Amniotic stem cell (primary cell): ENCODE data around the gene SYNE4.

Experiments used
- DNase-seq: peaks from one replicate; lab custom pipeline; 2025; lab: John Stamatoyannopoulos, UW

Gene SYNE4

DNA sequence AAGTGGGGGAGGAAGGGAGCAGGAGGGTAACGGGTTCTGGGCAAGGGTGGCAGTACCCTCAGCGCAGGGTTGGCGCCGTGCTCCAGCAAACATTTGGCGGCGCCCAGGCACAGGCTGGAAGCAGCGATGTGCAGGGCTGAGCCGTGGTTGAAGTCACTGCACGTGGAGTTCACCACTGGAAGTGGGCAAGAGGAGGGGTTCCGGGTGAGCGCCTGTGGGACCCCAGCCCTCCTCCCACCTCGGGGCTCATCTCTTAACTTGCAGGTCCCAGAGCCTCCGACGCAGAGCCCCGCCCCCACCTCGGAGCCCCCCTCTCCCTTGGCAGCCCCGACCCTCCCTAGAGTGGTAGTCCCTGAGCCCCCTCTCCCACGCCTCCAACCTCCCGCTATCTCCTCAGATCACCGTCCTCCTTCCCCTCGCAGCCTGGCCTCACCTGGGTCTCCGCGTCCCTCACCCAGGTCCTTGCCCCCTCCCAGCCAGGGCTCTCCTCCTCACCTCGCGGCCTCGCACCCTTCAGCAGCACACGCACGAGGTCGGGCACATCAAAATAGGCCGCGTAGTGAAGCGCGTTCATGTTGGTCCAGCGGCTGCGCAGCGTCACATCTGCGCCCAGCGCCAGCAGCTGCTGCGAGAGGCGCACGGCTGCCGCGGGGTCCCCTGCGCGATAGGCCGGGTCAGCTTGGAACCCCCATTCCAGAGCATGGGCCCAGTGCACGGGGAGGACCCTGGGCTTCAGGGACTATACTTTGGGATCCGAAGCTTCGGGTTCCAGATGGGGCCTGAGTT lies 17.7 kb upstream of the SYNE4 start:
- no peak for DNase-seq

- no peak for DNase-seq
Measured at GRCh38 chr19:36025541-36025940, 16.9 kb upstream of the SYNE4 start.

DNA sequence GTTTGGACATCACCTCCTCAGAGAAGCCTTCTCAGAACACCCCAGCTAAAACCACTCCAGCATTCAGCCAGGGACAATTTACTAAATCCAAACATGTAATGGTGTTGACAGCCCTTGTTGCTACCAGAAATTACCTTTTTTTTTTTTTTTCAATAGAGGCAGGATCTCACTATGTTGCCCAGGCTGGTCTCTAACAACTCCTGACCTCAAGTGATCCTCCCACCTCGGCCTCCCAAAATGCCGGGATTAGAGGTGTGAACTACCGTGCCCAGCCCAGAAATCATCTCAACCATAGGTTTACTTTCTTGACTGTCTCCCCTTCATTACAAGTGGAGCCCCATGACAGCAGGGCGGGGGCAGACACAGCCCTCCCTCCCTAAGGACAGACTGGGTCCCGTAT lies 14.8 kb upstream of the SYNE4 start:
- no peak for DNase-seq

- DNase-seq, result no peak
Measured at GRCh38 chr19:36019061-36019670, 10.6 kb upstream of the SYNE4 start.

DNA sequence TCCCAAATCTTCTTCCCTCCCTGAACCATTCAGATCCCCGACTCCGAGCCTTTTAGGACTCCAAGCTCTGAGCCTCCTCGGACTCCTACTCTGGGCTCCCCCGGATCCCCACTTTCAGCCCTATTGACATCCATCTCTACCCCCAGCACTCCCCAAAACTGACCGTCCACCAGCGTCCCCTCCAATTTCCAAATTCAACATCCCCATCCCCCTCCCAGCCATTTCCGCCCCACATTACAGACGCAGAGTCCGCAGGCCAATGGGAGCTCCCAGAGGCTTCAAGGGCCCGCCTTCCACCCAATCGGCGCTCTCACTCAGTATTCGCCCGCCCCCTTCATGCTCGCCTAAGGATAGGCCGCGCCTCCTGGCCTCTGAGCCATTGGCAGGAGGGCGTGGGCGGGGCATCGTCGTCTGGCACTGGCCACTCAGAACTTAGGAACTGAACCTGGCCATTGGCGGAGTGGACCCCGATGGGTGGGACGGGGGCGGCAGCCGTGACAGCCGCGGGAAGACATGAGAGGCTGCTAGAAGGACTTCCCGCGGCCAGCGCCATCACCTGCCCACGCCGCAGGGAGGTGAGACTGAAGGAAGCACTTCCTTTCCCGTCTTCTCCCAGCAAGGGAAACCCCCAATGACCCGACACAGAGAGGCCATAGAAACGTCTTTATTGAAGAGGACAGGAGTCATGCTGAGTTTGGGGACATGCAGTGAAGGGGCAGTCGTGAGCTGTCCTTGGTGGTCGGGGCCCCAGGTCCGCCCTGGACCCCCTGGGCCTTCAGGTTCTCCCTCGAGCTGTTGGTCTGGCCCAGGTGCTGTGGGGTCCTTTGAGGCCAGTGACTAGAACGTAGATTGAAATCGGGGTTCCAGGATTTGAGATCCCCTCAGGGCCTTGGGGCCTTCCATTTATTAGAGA lies 5.7 kb upstream of the SYNE4 start, which contains the start of gene ALKBH6:
Gene ALKBH6 (minus strand): TSS at position 202 of the 913 bp plus-strand sequence. CDS start 816 bp downstream, outside the sequence.
- DNase-seq, result peak; percentile 99

DNA sequence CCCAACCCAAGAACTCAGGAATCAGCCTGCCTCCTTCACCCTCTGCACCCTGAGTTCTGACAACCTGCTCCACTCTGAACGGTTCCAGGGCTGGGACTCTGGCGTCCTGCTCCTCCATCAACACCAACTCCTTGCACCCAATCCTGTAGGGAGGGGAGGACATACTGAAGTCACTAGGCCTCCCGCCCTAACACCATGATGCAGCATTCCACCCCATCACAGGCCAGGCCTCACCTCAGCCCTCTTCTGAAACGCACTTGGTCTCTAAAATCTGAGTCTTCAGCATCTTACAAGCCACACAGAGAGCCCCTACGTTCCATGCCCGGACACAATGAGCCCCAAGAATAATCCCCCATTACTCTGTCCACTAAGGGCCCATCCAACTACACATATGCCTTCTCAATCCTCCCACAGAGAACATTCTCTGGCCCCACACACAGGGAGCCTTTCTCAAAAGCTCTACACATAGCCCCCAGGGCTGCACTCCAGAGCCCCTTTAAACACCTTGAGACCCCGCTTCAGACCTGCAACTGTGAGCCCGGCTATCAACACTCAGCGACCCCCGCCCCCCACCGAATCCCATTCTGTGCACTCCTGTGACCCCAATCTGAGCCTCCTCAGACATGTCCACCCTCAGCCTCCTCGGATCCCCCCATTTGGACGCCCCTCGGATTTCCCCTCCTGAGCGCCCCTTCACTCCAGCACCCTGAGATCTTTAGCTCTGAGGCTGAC lies 4.8 kb upstream of the SYNE4 start:
- no peak for DNase-seq

DNA sequence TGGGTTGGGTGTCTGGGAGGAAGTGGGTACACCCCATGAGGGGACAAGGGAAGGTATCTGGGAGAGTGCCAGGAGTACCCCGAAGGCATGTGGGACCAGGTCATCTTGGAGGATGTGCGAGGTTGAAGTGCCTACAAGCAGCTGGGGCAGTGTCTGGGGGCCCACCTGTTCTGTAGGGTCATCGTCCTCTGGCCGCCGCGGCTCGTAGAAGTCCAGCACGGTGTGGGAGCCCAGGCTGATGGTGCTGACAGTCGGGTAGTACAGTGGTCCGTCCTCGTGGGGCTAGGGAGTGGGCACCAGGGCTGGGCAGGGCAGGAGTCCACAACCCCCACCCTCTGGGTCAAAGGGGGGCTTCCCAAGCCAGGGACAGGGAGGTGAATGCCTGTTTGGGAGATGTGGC lies 1.8 kb upstream of the SYNE4 start:
- DNase-seq, result no peak

GRCh38 chr19:36009633-36010379 lies 1.2 kb upstream of the SYNE4 start:
- no peak for DNase-seq

DNA sequence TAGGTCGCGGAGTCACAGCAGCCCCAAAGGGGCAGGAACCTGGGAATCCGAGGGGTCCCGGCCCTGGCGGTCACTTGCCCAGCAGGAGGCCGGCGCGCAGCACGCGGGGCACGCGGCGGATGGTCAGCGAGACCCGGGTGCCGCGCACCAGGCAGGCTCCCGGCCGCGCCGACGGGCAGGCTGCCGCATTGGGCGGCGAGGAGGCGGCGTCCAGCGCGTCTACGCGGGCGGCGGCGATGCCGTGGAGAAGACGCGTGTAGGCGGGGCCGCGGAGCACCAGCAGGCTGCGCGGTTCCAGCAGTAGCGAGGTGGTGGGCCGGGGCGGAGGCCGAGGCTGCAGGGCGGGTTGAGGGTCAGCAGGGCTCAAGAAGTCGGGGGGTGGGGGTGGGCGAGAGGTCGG lies 607 bp upstream of the SYNE4 start:
- DNase-seq, result no peak

DNA sequence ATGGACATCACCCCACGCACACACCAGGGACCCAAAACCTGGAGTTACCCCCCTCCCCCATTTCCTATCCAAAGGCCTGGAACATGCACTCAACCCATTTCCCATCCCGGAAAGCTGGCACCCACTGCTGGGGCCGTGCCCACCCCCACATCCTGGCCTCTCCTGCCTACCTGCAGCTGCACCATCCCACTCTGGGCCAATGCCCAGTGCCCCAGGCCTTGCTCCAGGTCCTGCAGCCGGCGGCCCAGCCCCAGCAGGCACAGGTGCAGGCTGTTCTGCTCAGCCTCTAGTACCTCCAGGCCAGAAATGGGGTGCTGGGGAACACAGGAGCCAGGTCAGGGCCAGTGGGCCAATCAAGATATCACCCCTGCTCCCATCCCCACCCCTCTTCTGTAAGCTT lies 1.7 kb downstream of the SYNE4 start:
- no peak for DNase-seq

- no peak for DNase-seq
Measured at GRCh38 chr19:36003284-36003683, 5.3 kb downstream of the SYNE4 start.

DNA sequence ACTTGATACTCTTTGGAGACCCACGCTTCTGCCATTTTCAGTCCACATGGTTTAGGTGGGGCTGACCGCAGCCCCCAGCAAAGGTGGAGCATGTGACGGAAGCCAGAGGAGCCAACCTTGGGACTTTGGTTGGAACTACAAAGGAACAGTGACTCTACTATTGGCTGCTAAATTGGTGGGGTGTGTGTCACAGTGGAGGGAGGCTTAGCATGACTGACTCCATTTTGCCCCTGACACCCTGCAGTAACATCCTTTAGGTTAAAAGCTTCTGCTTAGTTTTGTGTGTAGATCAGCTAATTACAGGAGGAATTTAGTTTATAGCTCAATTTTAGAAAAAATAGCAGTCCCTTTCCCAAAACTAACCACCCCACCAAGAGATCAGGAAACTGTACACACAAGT lies 7.0 kb downstream of the SYNE4 start:
- DNase-seq, result no peak

- DNase-seq, result no peak
Measured at GRCh38 chr19:35996777-35997176, 11.8 kb downstream of the SYNE4 start.

GRCh38 chr19:35995048-35995993 lies 13.3 kb downstream of the SYNE4 start, which contains the start of gene SDHAF1:
SDHAF1 (plus strand) TSS chr19:35995188; CDS start chr19:35995275, 87 bp downstream.
- peak; percentile 76 for DNase-seq

DNA sequence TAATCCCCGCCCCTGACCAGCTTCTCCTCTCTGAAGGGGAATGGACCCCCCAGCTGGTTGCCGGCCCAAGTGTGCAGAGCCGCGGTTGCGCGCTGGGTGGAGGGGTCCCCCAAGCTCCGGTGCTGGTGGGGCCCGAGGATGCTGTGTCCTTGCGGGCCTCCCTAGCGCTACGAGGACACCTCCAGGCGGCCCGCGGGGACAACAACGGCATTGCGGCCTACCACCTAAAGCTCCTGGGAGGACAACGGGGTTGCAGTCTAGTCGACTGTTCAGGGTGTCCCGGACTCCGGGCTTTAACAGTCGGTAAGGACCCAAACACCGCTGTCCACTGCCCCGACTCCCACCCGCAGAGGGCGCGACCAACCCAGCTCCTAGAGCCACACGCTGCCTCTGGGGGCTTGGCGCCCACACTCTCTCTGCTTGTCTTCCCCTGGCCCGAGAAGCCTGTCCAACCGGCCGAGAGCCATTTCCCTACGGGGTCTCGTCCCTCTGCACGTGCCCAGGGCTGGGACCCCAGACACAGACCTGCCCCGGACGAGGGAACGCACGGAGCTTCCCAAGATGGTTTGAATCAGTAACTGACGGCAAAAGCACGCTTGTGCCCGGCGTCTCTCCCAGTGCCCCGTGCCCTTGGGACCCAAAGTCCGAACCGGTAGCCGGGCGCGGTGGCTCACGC lies 14.6 kb downstream of the SYNE4 start:
- no peak for DNase-seq

DNA sequence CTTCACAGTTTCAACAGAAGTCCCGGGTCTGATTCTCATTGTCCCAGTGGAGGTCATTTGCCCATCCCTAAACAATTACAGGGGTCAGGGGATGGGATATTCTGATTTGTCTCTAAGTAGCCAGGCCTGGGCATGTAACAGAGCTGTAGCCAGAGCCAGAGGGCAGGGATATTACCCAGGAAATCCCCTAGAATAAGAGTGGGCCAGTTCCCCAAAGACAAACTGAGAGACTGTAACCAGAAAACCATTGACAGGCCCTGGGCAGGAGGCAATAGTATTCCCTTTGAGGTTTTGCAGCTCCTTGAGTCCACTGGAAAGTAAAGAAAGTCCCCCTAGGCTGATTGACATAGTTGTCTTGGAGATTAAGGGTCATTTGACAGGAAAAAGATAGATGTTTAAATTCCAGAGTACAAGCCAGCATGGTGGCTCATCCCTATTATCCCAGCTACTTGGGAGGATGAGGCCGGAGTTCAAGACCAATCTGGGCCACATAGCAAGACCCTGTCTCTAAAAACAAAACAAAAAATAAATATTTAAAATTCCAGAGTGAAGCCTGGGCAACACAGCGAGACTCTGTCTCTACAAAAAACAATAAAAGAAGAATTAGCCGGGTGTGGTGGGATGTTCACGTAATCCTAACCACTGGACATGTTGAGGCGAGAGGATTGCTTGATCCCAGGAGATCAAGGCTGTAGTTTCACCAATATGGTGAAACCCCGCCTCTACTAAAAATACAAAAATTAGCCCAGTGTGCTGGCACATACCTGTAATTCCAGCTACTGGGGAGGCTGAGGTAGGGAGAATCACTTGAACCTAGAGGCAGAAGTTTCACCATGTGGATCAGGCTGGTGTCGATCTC lies 15.5 kb downstream of the SYNE4 start:
- DNase-seq, result no peak

- DNase-seq, result no peak
Measured at GRCh38 chr19:35991731-35992450, 16.7 kb downstream of the SYNE4 start.
